Body of pancreas (tissue), 4 donors: ENCODE data around the gene URM1. TPM values are rescaled to one million over a fixed set of nuclear protein-coding genes. Genes with fewer than 3 reads are reported as not detected.

Source experiments
- ATAC-seq: fragments of 150-250 bp; one replicate; pipeline ENCODE4 v1.9.1; 2016
- DNase-seq, 4 donors: peaks; one replicate each; pipeline ENCODE4 v3.0.0-alpha.2; 2019
- H3K27ac ChIP-seq, 4 donors: fragments of 200-600 bp; sonication (generic); 1 replicate in 3 of 4; 2 replicates in 1 of 4; pipeline versions ENCODE4 v1.5.1 to v1.6.1; 2016 to 2019; ENCODE audit warnings: mild to moderate bottlenecking in 1 of 4, mixed read lengths in 1 of 4, moderate library complexity in 1 of 4
- H3K27me3 ChIP-seq, 2 donors: fragments of 200-600 bp; sonication (generic); one replicate each; pipeline ENCODE4 v1.6.0; 2016; ENCODE audit warnings: mild to moderate bottlenecking in 1 of 2
- H3K36me3 ChIP-seq, 2 donors: fragments of 200-600 bp; sonication (generic); replicated peaks in 1 of 2; 2 replicates each; pipeline ENCODE4 v1.5.1; 2016; ENCODE audit warnings: low read depth in 2 of 2; ENCODE audit not compliant: insufficient read depth in 1 of 2
- H3K4me1 ChIP-seq: fragments of 200-600 bp; sonication (generic); one replicate; pipeline ENCODE4 v1.6.0; 2016
- H3K4me3 ChIP-seq, 2 donors: fragments of 200-600 bp; sonication (generic); 1 replicate in 1 of 2; 2 replicates in 1 of 2; pipeline ENCODE4 v1.5.1; 2016 to 2019
- H3K9me3 ChIP-seq, 3 donors: fragments of 200-600 bp; sonication (generic); 1 replicate in 2 of 3; 2 replicates in 1 of 3; pipeline ENCODE4 v1.5.1; 2016
- CTCF ChIP-seq, 7 experiments: fragments of 450-650 bp in 4 of 7; fragments of 200-600 bp in 3 of 7; sonication (generic) in 3 of 7; IDR thresholded peaks; one replicate each; pipeline ENCODE4 v1.5.1; 2016 to 2019; ENCODE audit warnings: antibody characterized with exemption in 7 of 7
- POLR2A ChIP-seq, 3 donors: fragments of 450-650 bp; IDR thresholded peaks; one replicate each; pipeline ENCODE4 v1.6.1; 2016; ENCODE audit warnings: antibody characterized with exemption in 3 of 3, mild to moderate bottlenecking in 2 of 3
- WGBS, 2 donors: methylation state at CpG; one replicate each; pipeline ENCODE4 v1.1.5; 2017; 5-methylcytosine and 5-hydroxymethylcytosine counted together
- intact Hi-C: fragments of 100-400 bp; cut with DNase I; formaldehyde crosslinking; loops from one replicate; pipeline ENCODE4 v1.15.1; 2023
- total RNA-seq, 2 donors: library from RNA; depleted of rRNA; stranded (reverse); fragments of >200 nt; gene quantifications; one replicate each; pipeline ENCODE4 v1.1.0, GENCODE V29; 2016

URM1 gene
- 10 to 100 TPM; 15.6 to 23.4 TPM for total RNA-seq

- Histone ChIP-seq H3K27me3 (no peaks in the 10 kb centered on the region), H3K9me3 (no peaks in the 10 kb centered on the region), H3K4me3 (peak within 1 kb of the TSS; percentile 77 to 88), H3K36me3 (no peaks in the 10 kb centered on the region), H3K4me1 (peaks cover 20% of the 10 kb centered on the region), H3K27ac (peak within 1 kb of the TSS; percentile 79 to 96 (median 93))
- intact Hi-C loops, result no loop called here
- ATAC-seq (peak; percentile 99), DNase-seq (peak; percentile 94 to 95 (median 94))
- WGBS, 2 donors, result 0% methylated on average over 19 to 54 of the region's 55 CpGs
- TF ChIP-seq CTCF (IDR thresholded peaks at IDR 0.05) (no peak), POLR2A (IDR thresholded peaks at IDR 0.05) (peak; percentile 78 to 96 (median 96))
Observed at GRCh38 chr9:128370752-128371629, at the start of gene URM1. Gene URM1, plus strand, starts transcription at chr9:128371374. Its CDS starts 7 bp downstream, at chr9:128371381.

- 0 to 1% methylated on average over 16 to 21 of the region's 21 CpGs for WGBS, 2 donors
- H3K4me1 ChIP-seq, result peaks cover 24% of the 10 kb centered on the region
- H3K27ac ChIP-seq, result peak overlapping the region; percentile 82 to 93 (median 88)
- no peaks in the 10 kb centered on the region for H3K9me3 ChIP-seq
- peak overlapping the region; percentile 77 to 88 for H3K4me3 ChIP-seq
- intact Hi-C loops, result no loop called here
- TF ChIP-seq POLR2A (IDR thresholded peaks at IDR 0.05), result no peak
- H3K27me3 ChIP-seq, result no peaks in the 10 kb centered on the region
- DNase-seq, result no peak
- peaks cover 0 to 11% of the 10 kb centered on the region in 2 donors for H3K36me3 ChIP-seq
- peak; percentile 6 for ATAC-seq
Observed at GRCh38 chr9:128321879-128322403, 49.2 kb upstream of the URM1 start.

- Histone ChIP-seq H3K4me3 (peak within 1 kb of the TSS; percentile 77 to 88), H3K27ac (peak within 1 kb of the TSS; percentile 82 to 93 (median 88)), H3K27me3 (no peaks in the 10 kb centered on the region), H3K36me3 (peaks cover 0 to 4% of the 10 kb centered on the region in 2 donors), H3K4me1 (peaks cover 24% of the 10 kb centered on the region), H3K9me3 (no peaks in the 10 kb centered on the region)
- 1% methylated on average over 80 of the region's 83 CpGs; no CpG with 5 or more reads in 1 of the 2 donors for WGBS, 2 donors
- TF ChIP-seq CTCF (IDR thresholded peaks at IDR 0.05), result no peak
- TF ChIP-seq POLR2A (IDR thresholded peaks at IDR 0.05), result peak in 2 of 3 donors; percentile 50 to 63
- DNase-seq, result peak; percentile 93 to 97 (median 95)
- ATAC-seq, result peak; percentile 98
- intact Hi-C loops, result no loop called here
Observed at GRCh38 chr9:128322404-128323211, 48.6 kb upstream of the URM1 start, which contains the start of the genes COQ4 and TRUB2. Gene COQ4, plus strand, starts transcription at chr9:128322839. Its CDS starts 20 bp downstream, at chr9:128322859. Gene TRUB2, minus strand, starts transcription at chr9:128322447. Its CDS starts 39 bp downstream, at chr9:128322408.

DNA sequence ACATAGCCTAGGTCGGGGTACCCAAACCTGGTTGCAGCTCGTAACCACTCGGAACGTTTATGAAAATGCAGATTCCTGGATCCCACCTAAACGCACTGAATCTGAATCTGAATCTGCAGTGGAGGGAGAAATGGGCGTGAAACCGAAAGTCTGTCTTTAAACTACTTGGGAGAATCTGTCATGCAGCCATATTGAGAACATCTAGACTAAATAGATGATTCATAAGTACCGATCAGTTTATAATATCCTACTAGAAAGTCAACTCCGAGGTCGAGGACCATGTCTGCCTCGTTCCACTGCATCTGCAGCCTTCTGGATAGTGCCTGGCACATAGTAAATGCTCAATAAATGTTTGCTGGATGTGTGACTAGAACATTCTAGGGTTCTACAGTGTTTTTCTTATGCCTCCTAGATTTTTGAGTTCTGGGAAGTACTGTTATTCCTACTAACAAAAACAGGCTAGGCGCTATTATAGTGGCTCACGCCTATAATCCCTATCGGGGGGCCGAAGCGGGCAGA, 47.9 kb upstream of the URM1 start:
- no peaks in the 10 kb centered on the region for H3K9me3 ChIP-seq
- 20 to 34% methylated on average over 11 to 16 of the region's 16 CpGs for WGBS, 2 donors
- peak overlapping the region; percentile 77 to 88 for H3K4me3 ChIP-seq
- peaks cover 0 to 4% of the 10 kb centered on the region in 2 donors for H3K36me3 ChIP-seq
- intact Hi-C loops, result no loop called here
- H3K27me3 ChIP-seq, result no peaks in the 10 kb centered on the region
- DNase-seq, result no peak
- ATAC-seq, result no peak
- peaks cover 24% of the 10 kb centered on the region for H3K4me1 ChIP-seq
- TF ChIP-seq CTCF (IDR thresholded peaks at IDR 0.05), result no peak
- H3K27ac ChIP-seq, result peak overlapping the region in 3 of 4 donors; percentile 82 to 93 (median 87)
